H1 (cell line): ENCODE measurements around the gene SHC1. TPM values are rescaled to one million over a fixed set of nuclear protein-coding genes. Genes with fewer than 3 reads are reported as not detected.

Source experiments
- ASH2L ChIP-seq: fragments of 200-600, 300-600 bp; sonication (generic); IDR thresholded peaks from one replicate; pipeline ENCODE4 v1.7.1; 2017; ENCODE audit warnings: low read length
- BCL11A ChIP-seq, 2 experiments: IDR thresholded peaks; one replicate each; pipeline ENCODE4 v1.6.1; 2011; ENCODE audit warnings: low read depth in 2 of 2, low read length in 2 of 2, mild to moderate bottlenecking in 2 of 2
- CBX8 ChIP-seq: fragments of 300-800, 300-1000 bp; sonication (generic); IDR thresholded peaks from 2 replicates; pipeline ENCODE4 v1.7.1; 2016; ENCODE audit warnings: low read depth, low read length, borderline replicate concordance
- CHD2 ChIP-seq: IDR thresholded peaks from 2 replicates; pipeline ENCODE4 v1.6.1; 2012; ENCODE audit warnings: low read length, improper control_type of control experiment
- E2F6 ChIP-seq: IDR thresholded peaks from 2 replicates; pipeline ENCODE4 v1.6.1; 2012; ENCODE audit warnings: inconsistent platforms
- EZH2 ChIP-seq: fragments of 200-600 bp; sonication (generic); IDR thresholded peaks from 2 replicates; pipeline ENCODE4 v1.7.1; 2012; ENCODE audit warnings: low read depth, mild to moderate bottlenecking, moderate library complexity, low read length, inconsistent platforms; ENCODE audit not compliant: severe bottlenecking
- KDM4A ChIP-seq: IDR thresholded peaks from one replicate; pipeline ENCODE4 v1.7.1; 2012; ENCODE audit warnings: low read depth, mild to moderate bottlenecking, moderate library complexity, low read length, inconsistent platforms; ENCODE audit not compliant: severe bottlenecking
- MAFK ChIP-seq: IDR thresholded peaks from 2 replicates; pipeline ENCODE4 v1.6.1; 2012; ENCODE audit warnings: low read depth, mild to moderate bottlenecking, improper control_type of control experiment, low read length
- MAX ChIP-seq: IDR thresholded peaks from 2 replicates; pipeline ENCODE4 v1.6.1; 2012; ENCODE audit warnings: inconsistent platforms
- PHF8 ChIP-seq: fragments of 200-600 bp; sonication (generic); conservative IDR thresholded peaks from 2 replicates; pipeline ENCODE4 v1.7.1; 2012; ENCODE audit warnings: low read depth, mild to moderate bottlenecking, inconsistent platforms, low read length, moderate library complexity
- POLR2AphosphoS5 ChIP-seq: IDR thresholded peaks from 2 replicates; pipeline ENCODE4 v1.6.1; 2011; ENCODE audit warnings: low read depth, low read length
- RAD21 ChIP-seq, 2 experiments: IDR thresholded peaks in 1 of 2; conservative IDR thresholded peaks in 1 of 2; 2 replicates each; pipeline ENCODE4 v1.6.1; 2011; ENCODE audit warnings: low read depth in 2 of 2, low read length in 2 of 2, improper control_type of control experiment in 1 of 2, inconsistent platforms in 1 of 2, mild to moderate bottlenecking in 1 of 2, moderate library complexity in 1 of 2
- RBBP5 ChIP-seq: IDR thresholded peaks from 2 replicates; pipeline ENCODE4 v1.7.1; 2012; ENCODE audit warnings: low read depth, mild to moderate bottlenecking, inconsistent platforms, low read length, moderate library complexity, borderline replicate concordance
- RXRA ChIP-seq: IDR thresholded peaks from 2 replicates; pipeline ENCODE4 v1.6.1; 2011; ENCODE audit warnings: low read depth, mild to moderate bottlenecking, low read length, moderate library complexity; ENCODE audit not compliant: insufficient read depth
- SP1 ChIP-seq: IDR thresholded peaks from 2 replicates; pipeline ENCODE4 v1.6.1; 2011; ENCODE audit warnings: low read depth, low read length
- SRF ChIP-seq: IDR thresholded peaks from 2 replicates; pipeline ENCODE4 v1.6.1; 2011; ENCODE audit warnings: mild to moderate bottlenecking, low read depth, low read length, moderate library complexity
- TAF1 ChIP-seq: IDR thresholded peaks from 2 replicates; pipeline ENCODE4 v1.6.1; 2011; ENCODE audit warnings: mild to moderate bottlenecking, low read depth, low read length
- polyA plus RNA-seq, 7 experiments: library from polyadenylated mRNA; depleted of rRNA in 3 of 7; stranded (reverse) in 5 of 7; unstranded in 2 of 7; fragments of >200 nt in 5 of 7; fragments of 200-250 nt in 2 of 7; gene quantifications; 1 replicate in 5 of 7; 2 replicates in 1 of 7; 4 replicates in 1 of 7; pipeline versions ENCODE4 v1.2.1 to v1.2.3, GENCODE V29; 2011 to 2013; ENCODE audit warnings: missing spikeins in 2 of 7, mixed read lengths in 2 of 7
- total RNA-seq: library from RNA; stranded (reverse); fragmentation: NEBNext Ultra II Directional; extraction: Animal tissue kit (Norgen Biotek cat#: 25700); gene quantifications from 2 replicates; pipeline ENCODE4 v1.2.1, GENCODE V29; 2021

The SHC1 gene
- total and polyA plus RNA-seq, 2 of the 8 experiments (the other 6 are each of a cell fraction or from before 2014, with no cell fraction given), result 177 to 212 TPM

GRCh38 chr1:154936555-154937084 lies 33.9 kb downstream of the SHC1 start, which contains the start of gene PMVK (continued):
- TF ChIP-seq TAF1, result peak; percentile 83
- TF ChIP-seq RBBP5, result no peak
- TF ChIP-seq E2F6, result peak; percentile 100
- TF ChIP-seq ASH2L, result no peak
- TF ChIP-seq MAX, result peak; percentile 100
- no peak; a peak in 1 of 4 replicates for TF ChIP-seq RAD21 (IDR thresholded peaks at IDR 0.05 in 1 of 2, conservative IDR thresholded peaks at IDR 0.05 in 1 of 2; ENCODE audit: low read depth in 2 of 2, low read length in 2 of 2)
- no peak for TF ChIP-seq SP1
- no peak for TF ChIP-seq SRF
- peak; percentile 88 for TF ChIP-seq CHD2
- no peak for TF ChIP-seq RXRA
- no peak for TF ChIP-seq CBX8
- peak; percentile 71 for TF ChIP-seq PHF8
- no peak for TF ChIP-seq BCL11A (IDR thresholded peaks at IDR 0.05; ENCODE audit: low read depth in 2 of 2, low read length in 2 of 2)
- peak; percentile 79 for TF ChIP-seq POLR2AphosphoS5
- TF ChIP-seq EZH2, result no peak
- TF ChIP-seq KDM4A, result peak; percentile 59
- no peak for TF ChIP-seq MAFK
